ACC112 (cell line): ENCODE data around the gene LCE1C.

Experiments
- H2AFZ ChIP-seq: fragments of 200-600 bp; sonication (generic); one replicate; pipeline ENCODE4 v1.6.0; 2017; ENCODE audit warnings: antibody characterized with exemption, low read length; ENCODE audit not compliant: unreplicated experiment
- H3K27ac ChIP-seq: fragments of 200-600 bp; sonication (generic); 2 replicates; pipeline ENCODE4 v1.5.1; 2014; ENCODE audit warnings: low read depth, mild to moderate bottlenecking, antibody characterized with exemption, low read length, moderate library complexity
- H3K27me3 ChIP-seq: fragments of 200-600 bp; sonication (generic); 2 replicates; pipeline ENCODE4 v1.6.1; 2014; ENCODE audit warnings: mild to moderate bottlenecking, antibody characterized with exemption, low read length, moderate library complexity, mixed read lengths; ENCODE audit not compliant: insufficient read depth
- H3K36me3 ChIP-seq: fragments of 200-600 bp; sonication (generic); 2 replicates; pipeline ENCODE4 v1.6.1; 2016; ENCODE audit warnings: mild to moderate bottlenecking, antibody characterized with exemption, low read length, moderate library complexity, mixed read lengths; ENCODE audit not compliant: insufficient read depth
- H3K4me1 ChIP-seq: fragments of 200-600 bp; sonication (generic); one replicate; pipeline ENCODE4 v1.6.1; 2016; ENCODE audit warnings: low read length, mixed read lengths; ENCODE audit not compliant: insufficient read depth, unreplicated experiment, control insufficient read depth
- H3K4me3 ChIP-seq: fragments of 200-600 bp; sonication (generic); 2 replicates; pipeline ENCODE4 v1.5.1; 2014; ENCODE audit warnings: mild to moderate bottlenecking, low read depth, low read length
- H3K79me2 ChIP-seq: fragments of 200-600 bp; sonication (generic); one replicate; pipeline ENCODE4 v1.6.0; 2016; ENCODE audit warnings: low read length; ENCODE audit not compliant: control insufficient read depth, unreplicated experiment, insufficient read depth

LCE1C gene

GRCh38 chr1:152796421-152796820, 10.0 kb downstream of the LCE1C start, which contains the start of gene LCE1D:
Gene LCE1D, plus strand, starts transcription at chr1:152796721. Its CDS starts 1,074 bp downstream, at chr1:152797795.
- H2AFZ ChIP-seq, result no peak within 1 kb of the TSS
- no peak within 1 kb of the TSS for H3K27ac ChIP-seq
- H3K27me3 ChIP-seq, result no peaks in the 10 kb centered on the region
- H3K79me2 ChIP-seq, result no peaks in the 10 kb centered on the region
- H3K4me1 ChIP-seq, result no peaks in the 10 kb centered on the region
- no peak within 1 kb of the TSS for H3K4me3 ChIP-seq
- no peaks in the 10 kb centered on the region for H3K36me3 ChIP-seq

GRCh38 chr1:152795686-152796085, 10.8 kb downstream of the LCE1C start:
- H3K4me3 ChIP-seq, result no peak overlapping the region
- no peak overlapping the region for H3K27ac ChIP-seq
- no peak overlapping the region for H2AFZ ChIP-seq
- no peaks in the 10 kb centered on the region for H3K4me1 ChIP-seq
- H3K79me2 ChIP-seq, result no peaks in the 10 kb centered on the region
- H3K36me3 ChIP-seq, result no peaks in the 10 kb centered on the region
- H3K27me3 ChIP-seq, result no peaks in the 10 kb centered on the region

GRCh38 chr1:152786077-152786476, 20.4 kb downstream of the LCE1C start, which contains the start of gene LCE1E:
Gene LCE1E, plus strand, starts transcription at chr1:152786257. Its CDS starts 1,043 bp downstream, at chr1:152787300.
- Histone ChIP-seq H3K4me3 (no peak within 1 kb of the TSS), H2AFZ (no peak within 1 kb of the TSS), H3K4me1 (no peaks in the 10 kb centered on the region), H3K36me3 (no peaks in the 10 kb centered on the region), H3K27me3 (no peaks in the 10 kb centered on the region), H3K79me2 (no peaks in the 10 kb centered on the region), H3K27ac (no peak within 1 kb of the TSS)

GRCh38 chr1:152783095-152783494, 23.4 kb downstream of the LCE1C start:
- Histone ChIP-seq H3K4me1 (no peaks in the 10 kb centered on the region), H3K36me3 (no peaks in the 10 kb centered on the region), H3K27ac (no peak overlapping the region), H3K4me3 (no peak overlapping the region), H2AFZ (no peak overlapping the region), H3K27me3 (no peaks in the 10 kb centered on the region), H3K79me2 (no peaks in the 10 kb centered on the region)

GRCh38 chr1:152777510-152778137, 28.8 kb downstream of the LCE1C start:
- Histone ChIP-seq H2AFZ (no peak overlapping the region), H3K27ac (no peak overlapping the region), H3K79me2 (no peaks in the 10 kb centered on the region), H3K4me1 (no peaks in the 10 kb centered on the region), H3K4me3 (no peak overlapping the region), H3K36me3 (no peaks in the 10 kb centered on the region), H3K27me3 (no peaks in the 10 kb centered on the region)

- no peak overlapping the region for H3K27ac ChIP-seq
- H3K79me2 ChIP-seq, result no peaks in the 10 kb centered on the region
- no peaks in the 10 kb centered on the region for H3K36me3 ChIP-seq
Observed at GRCh38 chr1:152776361-152776760, 30.1 kb downstream of the LCE1C start.

GRCh38 chr1:152774875-152775274, 31.6 kb downstream of the LCE1C start, which contains the start of gene LCE1F:
Gene LCE1F, plus strand, starts transcription at chr1:152775140. Its CDS starts 1,232 bp downstream, at chr1:152776372.
- Histone ChIP-seq H3K4me3 (no peak within 1 kb of the TSS), H3K4me1 (no peaks in the 10 kb centered on the region), H2AFZ (no peak within 1 kb of the TSS), H3K36me3 (no peaks in the 10 kb centered on the region), H3K79me2 (no peaks in the 10 kb centered on the region), H3K27ac (no peak within 1 kb of the TSS), H3K27me3 (no peaks in the 10 kb centered on the region)

More at GRCh38 chr1:152776361-152776760, 30.1 kb downstream of the LCE1C start:
- Histone ChIP-seq H2AFZ (no peak overlapping the region), H3K4me1 (no peaks in the 10 kb centered on the region), H3K4me3 (no peak overlapping the region), H3K27me3 (no peaks in the 10 kb centered on the region)

- no peaks in the 10 kb centered on the region for H3K79me2 ChIP-seq
- no peaks in the 10 kb centered on the region for H3K27me3 ChIP-seq
- H3K4me1 ChIP-seq, result no peaks in the 10 kb centered on the region
- no peak overlapping the region for H3K4me3 ChIP-seq
- no peak overlapping the region for H2AFZ ChIP-seq
- H3K36me3 ChIP-seq, result no peaks in the 10 kb centered on the region
- H3K27ac ChIP-seq, result no peak overlapping the region
Observed at GRCh38 chr1:152770411-152770810, 36.0 kb downstream of the LCE1C start.

GRCh38 chr1:152768847-152769533, 37.5 kb downstream of the LCE1C start:
- Histone ChIP-seq H3K79me2 (no peaks in the 10 kb centered on the region), H2AFZ (no peak overlapping the region), H3K4me3 (no peak overlapping the region), H3K27ac (no peak overlapping the region), H3K27me3 (no peaks in the 10 kb centered on the region), H3K4me1 (no peaks in the 10 kb centered on the region), H3K36me3 (no peaks in the 10 kb centered on the region)

GRCh38 chr1:152761609-152762213, 44.7 kb downstream of the LCE1C start:
- no peak overlapping the region for H3K27ac ChIP-seq
- H3K4me3 ChIP-seq, result no peak overlapping the region
- H3K27me3 ChIP-seq, result no peaks in the 10 kb centered on the region
- no peaks in the 10 kb centered on the region for H3K79me2 ChIP-seq
- no peak overlapping the region for H2AFZ ChIP-seq
- H3K36me3 ChIP-seq, result no peaks in the 10 kb centered on the region
- H3K4me1 ChIP-seq, result no peaks in the 10 kb centered on the region
